Heart right ventricle (tissue), 16 donors: ENCODE data around the gene ANO9. TPM values are rescaled to one million over a fixed set of nuclear protein-coding genes. Genes with fewer than 3 reads are reported as not detected.

ENCODE experiments used
- ATAC-seq, 8 donors: fragments of 200-7000 bp; cut with Tn5 transposase; one replicate each; pipeline ENCODE4 v1.9.1; 2020; ENCODE audit warnings: mild to moderate bottlenecking in 8 of 8, moderate library complexity in 8 of 8, moderate number of reproducible peaks in 1 of 8
- DNase-seq, 2 donors: peaks; one replicate each; pipeline ENCODE4 v3.0.0-alpha.2; 2020
- H3K27ac ChIP-seq, 10 donors: fragments of 200-600 bp; sonication (generic) in 2 of 10; one replicate each; pipeline versions ENCODE4 v1.5.0 to v1.8.0; 2020 to 2022; ENCODE audit warnings: mild to moderate bottlenecking in 3 of 10
- H3K27me3 ChIP-seq, 7 donors: fragments of 200-600 bp; one replicate each; pipeline ENCODE4 v1.8.0; 2021 to 2022; ENCODE audit warnings: mild to moderate bottlenecking in 2 of 7
- H3K36me3 ChIP-seq, 9 donors: fragments of 200-600 bp; sonication (generic) in 1 of 9; one replicate each; pipeline versions ENCODE4 v1.5.0 to v1.8.0; 2020 to 2022; ENCODE audit warnings: mild to moderate bottlenecking in 2 of 9
- H3K4me1 ChIP-seq, 9 donors: fragments of 200-600 bp; sonication (generic) in 1 of 9; one replicate each; pipeline versions ENCODE4 v1.5.0 to v1.8.0; 2020 to 2022; ENCODE audit warnings: mild to moderate bottlenecking in 4 of 9
- H3K4me3 ChIP-seq, 10 donors: fragments of 200-600 bp; sonication (generic) in 2 of 10; one replicate each; pipeline versions ENCODE4 v1.5.0 to v1.8.0; 2020 to 2022; ENCODE audit warnings: mild to moderate bottlenecking in 7 of 10, moderate library complexity in 2 of 10
- H3K9me3 ChIP-seq, 11 donors: fragments of 200-600 bp in 10 of 11; sonication (generic) in 2 of 11; one replicate each; pipeline versions ENCODE4 v1.5.0 to v1.8.0; 2013 to 2022; ENCODE audit warnings: mild to moderate bottlenecking in 2 of 11, control low read depth in 1 of 11, moderate library complexity in 1 of 11
- CTCF ChIP-seq, 9 donors: fragments of 200-600 bp; sonication (generic) in 2 of 9; IDR thresholded peaks; one replicate each; pipeline versions ENCODE4 v1.5.0 to v1.8.0; 2021 to 2022; ENCODE audit warnings: antibody characterized with exemption in 9 of 9, mild to moderate bottlenecking in 5 of 9, moderate library complexity in 1 of 9
- WGBS, 2 donors: extraction: QIAGEN DNeasy Blood & Tissue Kit; methylation state at CpG; one replicate each; pipeline ENCODE4 v1.1.7; 2013; ENCODE audit warnings: inconsistent platforms in 1 of 2; 5-methylcytosine and 5-hydroxymethylcytosine counted together
- intact Hi-C, 10 donors: fragments of 100-400 bp; cut with DNase I; formaldehyde crosslinking; loops; one replicate each; pipeline versions ENCODE4 v1.11.1 to v1.14.2; 2022
- polyA plus RNA-seq, 2 donors: library from polyadenylated mRNA; stranded (reverse); fragments of 200-250 nt; gene quantifications; one replicate each; pipeline ENCODE4 v1.2.3, GENCODE V29; 2013
- total RNA-seq, 10 donors: library from RNA; stranded (reverse); fragmentation: NEBNext Ultra II Directional in 3 of 10; extraction: Animal tissue kit (Norgen Biotek cat#: 25700) in 3 of 10; gene quantifications; one replicate each; pipeline versions ENCODE4 v1.2.1 to v1.2.4, GENCODE V29; 2021 to 2023
- donor health status: Arrhythmogenic right ventricular cardiomyopathy.
- donor health status: ischemic (EF 13 %, LVEDD 7.1; RV severe dilation, severe dysfunction).
- donor health status: healthy with polysubstance abuse.
- donor health status: DM: no; HTN: yes; CAD: no.
- donor health status: DM: no; HTN: no; CAD: no.
- donor health status: ischemic (EF 25% LVEDD 6.9; RV normal size, moderate dysfunction).
- donor health status: ischemic (EF 25% LVEDD 5.7; RV mildly dilated, moderate dysfunction).
- donor health status: healthy.
- donor health status: DM: yes; HTN: yes; CAD: no.
- donor health status: Ischemic cardiomyopathy.
- donor health status: ischemic (EF 35%, LVEDD 5.7; RV mildly dilated, moderate dysfunction).
- donor health status: nonischemic (EF 11% LVEDD 7.7; RV severe dilation, severe dysfunction).
- donor health status: DM: yes; HTN: yes; CAD: no.
- donor health status: PGD.
- donor health status: ischemic (EF 29% LVEDD 5.4; RV normal size, mild dysfunction).
- donor health status: nonischemic (EF 23%, LVEDD 6.1; RV moderate dilation, normal function).

The ANO9 gene
- total and polyA plus RNA-seq, 12 donors, result 0.05 to 2.3 (median 0.19) TPM; not detected in 4

- no peak for TF ChIP-seq CTCF (IDR thresholded peaks at IDR 0.05)
- Histone ChIP-seq H3K27ac (no peak overlapping the region), H3K27me3 (peaks cover 0 to 21% (median 6%) of the 10 kb centered on the region in 7 donors), H3K4me3 (no peak overlapping the region), H3K9me3 (peaks cover 0 to 18% (median 8%) of the 10 kb centered on the region in 11 donors), H3K4me1 (no peaks in the 10 kb centered on the region), H3K36me3 (no peaks in the 10 kb centered on the region)
- intact Hi-C loops, result no loop called here
- ATAC-seq, result no peak
- 94 to 95% methylated on average over 18 of the region's 19 CpGs for WGBS, 2 donors
- DNase-seq, result no peak
Observed at GRCh38 chr11:385594-386351, 56.0 kb downstream of the ANO9 start.

- peaks cover 0 to 18% (median 8%) of the 10 kb centered on the region in 11 donors for H3K9me3 ChIP-seq
- H3K36me3 ChIP-seq, result no peaks in the 10 kb centered on the region
- H3K4me1 ChIP-seq, result no peaks in the 10 kb centered on the region
- peaks cover 0 to 34% (median 6%) of the 10 kb centered on the region in 7 donors for H3K27me3 ChIP-seq
- ATAC-seq (no peak), DNase-seq (peak in 1 of 2 donors; percentile 4)
- H3K27ac ChIP-seq, result no peak overlapping the region
- no peak overlapping the region for H3K4me3 ChIP-seq
- 90 to 92% methylated on average over 16 of the region's 16 CpGs for WGBS, 2 donors
- intact Hi-C loops, result no loop called here
- no peak for TF ChIP-seq CTCF (IDR thresholded peaks at IDR 0.05)
Observed at GRCh38 chr11:384511-384910, 57.3 kb downstream of the ANO9 start.

GRCh38 chr11:383431-383830, 58.4 kb downstream of the ANO9 start:
- WGBS, 2 donors, result 91% methylated on average over 14 of the region's 14 CpGs
- H3K27ac ChIP-seq, result no peak overlapping the region
- H3K4me1 ChIP-seq, result no peaks in the 10 kb centered on the region
- peaks cover 0 to 18% (median 8%) of the 10 kb centered on the region in 11 donors for H3K9me3 ChIP-seq
- no peak overlapping the region for H3K4me3 ChIP-seq
- DNase-seq, result no peak
- H3K36me3 ChIP-seq, result no peaks in the 10 kb centered on the region
- intact Hi-C loops, result no loop called here
- ATAC-seq, result no peak
- TF ChIP-seq CTCF (IDR thresholded peaks at IDR 0.05), result no peak
- peaks cover 0 to 45% (median 8%) of the 10 kb centered on the region in 7 donors for H3K27me3 ChIP-seq

- 52 to 58% methylated on average over 11 of the region's 11 CpGs for WGBS, 2 donors
- DNase-seq, result no peak
- no peak for ATAC-seq
- no peaks in the 10 kb centered on the region for H3K4me1 ChIP-seq
- no peak overlapping the region for H3K4me3 ChIP-seq
- no peak for TF ChIP-seq CTCF (IDR thresholded peaks at IDR 0.05)
- H3K9me3 ChIP-seq, result peaks cover 0 to 14% (median 8%) of the 10 kb centered on the region in 11 donors
- no peak overlapping the region for H3K27ac ChIP-seq
- no peaks in the 10 kb centered on the region for H3K36me3 ChIP-seq
- peaks cover 0 to 56% (median 8%) of the 10 kb centered on the region in 7 donors for H3K27me3 ChIP-seq
- intact Hi-C loops, result no loop called here
Observed at GRCh38 chr11:382081-382629, 59.7 kb downstream of the ANO9 start.
